Gastroesophageal sphincter (tissue), 4 donors: ENCODE data around the gene PGBD5. TPM values are rescaled to one million over a fixed set of nuclear protein-coding genes. Genes with fewer than 3 reads are reported as not detected.

Experiments
- ATAC-seq: fragments of 150-250 bp; one replicate; pipeline ENCODE4 v1.9.1; 2016; ENCODE audit warnings: mild to moderate bottlenecking, moderate library complexity
- H3K27ac ChIP-seq, 4 donors: fragments of 200-600 bp; sonication (generic) in 3 of 4; 1 replicate in 3 of 4; 2 replicates in 1 of 4; pipeline ENCODE4 v1.5.1; 2016 to 2019
- H3K27me3 ChIP-seq: fragments of 200-600 bp; sonication (generic); one replicate; pipeline ENCODE4 v1.5.1; 2019
- H3K36me3 ChIP-seq, 2 donors: fragments of 200-600 bp; sonication (generic); one replicate each; pipeline ENCODE4 v1.5.1; 2019; ENCODE audit warnings: control low read depth in 1 of 2
- H3K4me1 ChIP-seq, 3 donors: fragments of 200-600 bp; sonication (generic); 1 replicate in 2 of 3; 2 replicates in 1 of 3; pipeline ENCODE4 v1.5.1; 2016 to 2019; ENCODE audit warnings: control low read depth in 2 of 3
- H3K4me3 ChIP-seq, 2 donors: fragments of 200-600 bp; sonication (generic); one replicate each; pipeline ENCODE4 v1.5.1; 2019; ENCODE audit warnings: mild to moderate bottlenecking in 1 of 2, moderate library complexity in 1 of 2
- H3K9me3 ChIP-seq, 3 donors: fragments of 200-600 bp; sonication (generic); one replicate each; pipeline ENCODE4 v1.5.1; 2017 to 2019; ENCODE audit warnings: control low read depth in 2 of 3
- CTCF ChIP-seq, 4 experiments: fragments of 200-600 bp in 2 of 4; fragments of 450-650 bp in 2 of 4; sonication (generic) in 1 of 4; IDR thresholded peaks; one replicate each; pipeline ENCODE4 v1.5.1; 2017 to 2019; ENCODE audit warnings: antibody characterized with exemption in 4 of 4, mild to moderate bottlenecking in 2 of 4, moderate library complexity in 2 of 4
- EP300 ChIP-seq: sonication (generic); formaldehyde crosslinking; IDR thresholded peaks from one replicate; pipeline ENCODE4 v1.6.1; 2017; ENCODE audit warnings: antibody characterized with exemption, mild to moderate bottlenecking
- POLR2A ChIP-seq, 2 donors: fragments of 450-650 bp; IDR thresholded peaks; one replicate each; pipeline ENCODE4 v1.6.1; 2017; ENCODE audit warnings: antibody characterized with exemption in 2 of 2, mild to moderate bottlenecking in 2 of 2, moderate library complexity in 1 of 2
- POLR2AphosphoS5 ChIP-seq: sonication (generic); formaldehyde crosslinking; IDR thresholded peaks from one replicate; pipeline ENCODE4 v1.6.1; 2017; ENCODE audit warnings: antibody characterized with exemption
- WGBS, 2 donors: methylation state at CpG; one replicate each; pipeline ENCODE4 v1.1.5; 2018; ENCODE audit warnings: low coverage in 1 of 2; 5-methylcytosine and 5-hydroxymethylcytosine counted together
- total RNA-seq, 4 donors: library from RNA; depleted of rRNA; stranded (reverse); fragments of >200 nt; gene quantifications; one replicate each; pipeline ENCODE4 v1.1.0, GENCODE V29; 2016

Gene PGBD5
- total RNA-seq, 4 donors from 2014 or later, result 0.15 to 1.1 (median 0.33) TPM

GRCh38 chr1:230345139-230345885 is 80.8 kb downstream of the PGBD5 start:
- WGBS, 2 donors, result 65 to 76% methylated on average over 3 to 5 of the region's 7 CpGs
- TF ChIP-seq POLR2A (IDR thresholded peaks at IDR 0.05), result no peak
- no peaks in the 10 kb centered on the region for H3K9me3 ChIP-seq

GRCh38 chr1:230342699-230343098 is 83.4 kb downstream of the PGBD5 start:
- no peak for TF ChIP-seq EP300
- no peak for TF ChIP-seq CTCF (IDR thresholded peaks at IDR 0.05)
- TF ChIP-seq POLR2A (IDR thresholded peaks at IDR 0.05), result no peak
- no peak for TF ChIP-seq POLR2AphosphoS5
- Histone ChIP-seq H3K27me3 (no peaks in the 10 kb centered on the region), H3K27ac (no peak overlapping the region)

More at GRCh38 chr1:230345139-230345885, 80.8 kb downstream of the PGBD5 start:
- H3K27ac ChIP-seq, result no peak overlapping the region
- H3K27me3 ChIP-seq, result no peaks in the 10 kb centered on the region
- H3K4me3 ChIP-seq, result no peak overlapping the region
- ATAC-seq, result no peak
- peaks cover 0 to 20% (median 0%) of the 10 kb centered on the region in 3 donors for H3K4me1 ChIP-seq
- no peaks in the 10 kb centered on the region for H3K36me3 ChIP-seq

DNA sequence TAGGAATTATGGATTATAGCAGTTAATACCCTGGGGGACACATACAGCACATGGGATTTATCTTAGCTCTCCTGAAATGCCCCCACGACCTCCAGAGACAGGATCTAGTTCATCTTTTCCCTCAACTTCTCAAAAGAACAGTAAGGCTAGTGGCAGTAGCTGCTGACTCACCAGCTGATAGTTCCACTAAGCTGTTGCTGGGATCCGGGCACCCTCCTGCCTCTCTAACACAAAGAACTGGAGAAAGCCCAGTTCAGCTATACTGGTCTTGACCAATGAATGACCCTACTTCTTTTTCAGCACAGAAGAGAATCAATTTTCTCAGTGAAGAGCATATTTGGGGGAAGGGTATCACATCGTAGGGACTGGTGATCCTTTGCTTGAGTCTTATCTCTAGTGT is 84.1 kb downstream of the PGBD5 start:
- no peak for ATAC-seq
- 55 to 66% methylated on average over 3 of the region's 3 CpGs for WGBS, 2 donors
- no peaks in the 10 kb centered on the region for H3K27me3 ChIP-seq
- H3K9me3 ChIP-seq, result no peaks in the 10 kb centered on the region
- no peak overlapping the region for H3K27ac ChIP-seq
- H3K4me1 ChIP-seq, result peaks cover 0 to 6% (median 0%) of the 10 kb centered on the region in 3 donors
- H3K4me3 ChIP-seq, result no peak overlapping the region
- no peak for TF ChIP-seq CTCF (IDR thresholded peaks at IDR 0.05)
- no peak for TF ChIP-seq POLR2A (IDR thresholded peaks at IDR 0.05)
- no peak for TF ChIP-seq POLR2AphosphoS5
- TF ChIP-seq EP300, result no peak
- H3K36me3 ChIP-seq, result no peaks in the 10 kb centered on the region

More at GRCh38 chr1:230342699-230343098, 83.4 kb downstream of the PGBD5 start:
- peaks cover 0 to 6% (median 0%) of the 10 kb centered on the region in 3 donors for H3K4me1 ChIP-seq
- 38 to 73% methylated on average over 1 to 2 of the region's 2 CpGs for WGBS, 2 donors
- no peak for ATAC-seq
- H3K4me3 ChIP-seq, result no peak overlapping the region
- H3K9me3 ChIP-seq, result no peaks in the 10 kb centered on the region
- no peaks in the 10 kb centered on the region for H3K36me3 ChIP-seq

- Histone ChIP-seq H3K36me3 (no peaks in the 10 kb centered on the region), H3K9me3 (no peaks in the 10 kb centered on the region), H3K4me1 (peaks cover 0 to 6% (median 0%) of the 10 kb centered on the region in 3 donors), H3K27ac (no peak overlapping the region), H3K4me3 (no peak overlapping the region), H3K27me3 (no peaks in the 10 kb centered on the region)
- WGBS, 2 donors, result 40 to 62% methylated on average over 3 of the region's 3 CpGs
- no peak for TF ChIP-seq CTCF (IDR thresholded peaks at IDR 0.05)
- no peak for TF ChIP-seq POLR2AphosphoS5
- no peak for TF ChIP-seq EP300
- TF ChIP-seq POLR2A (IDR thresholded peaks at IDR 0.05), result no peak
- ATAC-seq, result no peak
These were observed 85.0 kb downstream of the PGBD5 start for GRCh38 chr1:230341162-230341546.

GRCh38 chr1:230340526-230341161 is 85.5 kb downstream of the PGBD5 start:
- no peaks in the 10 kb centered on the region for H3K9me3 ChIP-seq

More at GRCh38 chr1:230340526-230341161, 85.5 kb downstream of the PGBD5 start:
- Histone ChIP-seq H3K27me3 (no peaks in the 10 kb centered on the region), H3K27ac (no peak overlapping the region), H3K36me3 (no peaks in the 10 kb centered on the region), H3K4me1 (peaks cover 0 to 5% (median 0%) of the 10 kb centered on the region in 3 donors), H3K4me3 (no peak overlapping the region)
- TF ChIP-seq POLR2A (IDR thresholded peaks at IDR 0.05), result no peak
- TF ChIP-seq CTCF (IDR thresholded peaks at IDR 0.05), result no peak
- TF ChIP-seq POLR2AphosphoS5, result no peak
- no peak for TF ChIP-seq EP300
- no peak for ATAC-seq
- WGBS, 2 donors, result 73 to 76% methylated on average over 2 to 3 of the region's 7 CpGs
